HG03097 (cell line): ENCODE data around the gene ADK.
"Not testable (repeated sequence)": the region's sequence is repeated elsewhere in the genome, so short reads cannot be mapped to it uniquely, and the experiment has no call there.

Source experiments
- ATAC-seq: cut with Tn5 transposase; IDR thresholded peaks from one replicate; pipeline ENCODE4 v1.9.1; 2021; ENCODE audit not compliant: unreplicated experiment, low FRiP score

ADK gene

DNA sequence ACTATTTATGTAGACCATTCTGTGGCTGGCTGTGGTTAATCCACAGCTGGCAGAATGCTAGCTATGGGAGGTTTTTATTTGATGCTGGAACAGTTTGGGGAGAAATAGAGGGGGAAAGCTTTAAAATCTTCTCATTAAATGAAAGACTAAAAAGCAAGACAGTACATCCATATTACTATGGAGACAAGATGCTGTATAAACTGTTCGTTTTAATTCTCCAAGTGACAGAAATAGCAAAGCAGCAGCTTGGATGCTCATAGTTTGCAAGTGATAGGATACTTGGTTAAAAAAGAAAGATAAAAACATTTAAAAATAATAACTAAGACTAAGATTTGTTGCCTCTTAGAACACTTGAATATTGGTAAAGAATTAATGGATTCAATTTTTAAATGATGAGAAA lies 370.5 kb downstream of the ADK start:
- ATAC-seq = no peak

DNA sequence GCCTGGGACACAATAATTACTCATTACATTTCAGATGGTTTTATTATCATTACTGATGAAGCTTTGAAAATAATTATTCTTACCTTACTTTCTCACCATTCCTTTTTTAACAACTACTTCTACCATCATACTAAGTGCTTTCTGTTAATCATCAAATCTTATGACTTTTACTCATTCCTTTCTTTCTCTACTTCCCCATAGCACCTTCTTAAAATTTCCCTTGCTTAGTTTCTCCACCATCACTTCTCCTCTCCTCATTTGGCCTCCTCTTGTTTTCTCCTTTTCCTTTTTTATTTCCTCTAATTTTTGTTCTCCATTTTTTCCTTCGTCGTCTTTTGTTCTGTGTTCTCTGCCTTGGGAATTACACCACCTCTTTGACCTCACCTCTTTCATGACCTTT lies 372.2 kb downstream of the ADK start:
- no peak for ATAC-seq

DNA sequence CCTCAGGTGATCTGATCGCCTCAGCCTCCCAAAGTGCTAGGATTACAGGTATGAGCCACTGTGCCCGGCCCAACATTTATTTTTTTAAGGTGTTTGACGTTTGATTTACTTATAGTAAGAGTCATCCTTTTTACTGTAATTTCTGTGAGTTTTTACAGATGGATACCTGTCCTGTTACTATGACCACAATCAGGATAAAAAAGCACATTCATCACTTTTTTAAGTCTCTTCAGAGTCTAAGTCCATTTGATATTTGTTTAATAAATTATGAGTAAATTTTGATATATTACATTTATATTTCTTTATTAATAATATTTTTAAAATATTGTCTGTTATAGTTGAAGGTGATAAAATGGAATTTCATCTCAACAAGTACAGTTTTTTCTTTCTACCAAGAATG lies 374.9 kb downstream of the ADK start:
- ATAC-seq = no peak

DNA sequence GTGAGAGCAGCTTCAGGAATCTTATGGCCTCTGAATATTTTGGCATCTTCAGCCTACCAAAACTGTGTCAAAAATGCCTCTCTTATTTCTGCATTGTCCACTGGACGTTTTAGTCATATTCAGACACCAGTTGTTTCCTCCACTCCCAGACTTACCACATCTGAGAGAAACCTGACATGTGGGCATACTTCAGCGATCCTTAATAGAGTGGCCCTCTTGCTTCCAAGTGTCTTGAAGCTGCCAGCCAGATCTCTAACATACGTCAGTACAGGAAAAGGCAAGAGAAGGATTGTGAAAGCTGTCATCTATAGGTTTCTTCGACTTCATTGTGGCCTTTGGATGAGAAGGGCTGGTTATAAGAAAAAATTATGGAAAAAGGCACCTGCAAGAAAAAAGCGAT lies 376.6 kb downstream of the ADK start:
- not testable (repeated sequence) for ATAC-seq

DNA sequence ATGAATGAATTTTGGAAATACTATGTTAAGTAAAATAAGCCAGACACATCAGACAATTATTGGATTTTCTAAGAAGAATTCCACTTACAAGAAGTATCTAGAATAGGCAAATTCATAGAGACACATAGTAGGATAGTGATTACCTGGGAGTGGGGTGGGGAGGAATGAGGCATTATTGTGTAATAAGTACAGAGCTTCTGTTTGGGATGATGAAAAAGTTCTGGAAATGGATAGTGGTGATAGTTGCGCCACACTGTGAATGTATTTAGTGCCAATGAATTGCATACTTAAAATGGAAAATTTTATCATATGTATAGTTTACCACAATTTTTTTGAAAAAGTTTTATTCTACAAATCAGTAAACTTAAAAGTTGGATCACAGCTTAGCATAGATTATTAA lies 378.2 kb downstream of the ADK start:
- no peak for ATAC-seq

DNA sequence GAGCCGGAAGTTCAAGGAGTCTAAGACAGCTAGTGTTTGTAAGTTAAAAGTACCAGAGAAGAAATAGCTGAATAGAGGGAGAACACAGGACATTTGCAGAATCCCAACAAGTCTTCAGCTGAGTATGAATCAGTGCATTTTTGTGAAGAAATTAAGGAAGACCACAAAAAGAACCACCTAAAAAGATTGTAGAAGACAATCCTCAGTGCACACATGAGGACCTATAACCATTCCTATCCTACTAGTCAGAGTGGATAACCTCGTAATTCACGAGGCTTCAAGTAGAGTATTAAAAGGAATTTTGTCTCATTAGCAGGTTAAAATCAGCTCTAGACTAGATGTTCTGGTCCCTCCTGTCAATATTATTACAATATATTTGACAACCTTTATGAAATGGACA lies 380.0 kb downstream of the ADK start:
- no peak for ATAC-seq

DNA sequence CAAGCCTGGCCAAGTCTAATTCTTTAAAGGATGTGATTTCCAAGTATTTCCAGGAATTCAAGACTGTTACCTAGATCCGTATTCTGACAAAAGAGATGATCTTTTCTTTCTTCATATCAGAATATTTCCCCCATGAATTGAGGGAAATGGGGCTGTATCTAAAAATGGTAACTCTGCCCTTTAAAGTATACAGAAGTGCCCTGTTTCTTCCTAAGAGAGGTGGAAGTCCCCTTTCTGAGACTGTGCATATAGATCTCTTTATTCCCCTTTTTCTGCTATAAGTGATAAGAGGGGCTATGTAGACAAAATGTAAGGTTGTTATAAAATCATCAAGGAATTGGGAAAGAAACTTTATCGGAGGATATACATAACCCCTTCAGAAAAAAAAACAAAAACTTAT lies 388.3 kb downstream of the ADK start:
- no peak for ATAC-seq

DNA sequence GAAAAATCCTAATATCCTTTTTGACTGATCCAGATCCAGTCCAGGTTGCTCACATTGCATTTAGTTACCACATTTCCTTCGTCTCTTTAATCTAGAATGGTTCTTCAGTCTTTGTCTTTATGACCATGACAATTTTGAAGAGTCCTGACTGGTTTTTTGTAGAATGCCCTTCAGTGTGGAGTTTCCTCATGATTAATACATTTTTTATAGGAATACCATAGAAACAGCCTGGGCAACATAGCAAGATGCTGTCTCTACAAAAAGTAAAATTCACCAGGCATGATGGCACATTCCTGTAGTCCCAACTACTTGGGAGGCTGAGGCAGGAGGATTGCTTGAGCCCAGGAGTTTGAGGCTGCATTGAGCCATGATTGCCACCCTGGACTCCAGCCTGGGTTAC lies 390.4 kb downstream of the ADK start:
- no peak for ATAC-seq

DNA sequence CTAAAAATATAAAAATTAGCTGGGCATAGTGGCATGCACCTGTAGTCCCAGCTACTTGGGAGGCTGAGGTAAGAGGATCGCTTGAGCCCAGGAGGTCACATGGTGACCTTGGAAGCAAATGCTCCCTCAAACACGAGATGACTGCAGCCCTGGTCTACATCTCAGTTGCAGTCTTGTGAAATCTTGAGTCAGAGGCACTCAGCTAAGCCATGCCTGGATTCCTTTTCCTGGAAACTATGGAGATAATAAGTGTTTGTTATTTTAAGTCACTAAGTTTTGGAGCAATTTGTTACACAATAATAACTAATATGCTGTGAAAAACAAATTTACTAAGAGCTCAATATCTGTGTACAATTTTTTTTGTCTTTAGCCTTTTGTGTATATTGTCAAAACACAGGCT lies 391.1 kb downstream of the ADK start:
- no peak for ATAC-seq

DNA sequence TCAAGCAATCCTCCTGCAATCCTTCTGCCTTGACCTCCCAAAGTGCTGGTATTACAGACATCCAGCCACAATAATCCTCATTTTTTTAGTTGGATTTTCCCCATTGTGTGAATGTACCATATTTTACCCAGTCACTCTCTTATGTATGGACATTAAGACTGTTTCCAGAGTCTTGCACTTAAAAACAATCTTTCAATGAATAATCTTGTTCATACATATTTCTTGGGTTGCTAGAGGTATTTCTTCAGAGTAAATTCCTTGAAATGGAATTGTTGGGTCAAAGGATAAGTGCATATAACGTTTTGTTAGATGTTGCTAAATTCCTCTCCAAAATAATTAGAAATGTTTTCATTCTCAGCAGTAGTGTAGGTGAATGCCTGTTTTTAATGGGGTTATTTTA lies 392.3 kb downstream of the ADK start:
- no peak for ATAC-seq

DNA sequence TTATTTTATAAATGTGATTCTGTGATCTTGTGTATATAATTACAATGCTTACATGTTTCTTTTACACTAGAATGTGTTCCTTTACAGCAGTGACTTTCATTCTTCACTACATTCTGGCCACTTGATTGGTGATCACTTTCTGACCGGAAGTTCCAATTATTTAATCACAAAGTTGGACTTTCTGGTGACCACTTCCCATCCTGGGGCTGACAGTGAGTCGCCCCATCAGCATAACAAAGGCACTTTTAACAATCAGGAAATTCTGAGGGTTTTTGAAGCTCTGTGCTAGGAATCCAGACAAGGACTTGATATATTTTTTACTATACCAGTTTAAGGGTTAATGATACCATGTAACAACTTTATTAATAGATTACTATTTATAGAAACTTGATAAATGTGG lies 393.1 kb downstream of the ADK start:
- ATAC-seq = no peak

DNA sequence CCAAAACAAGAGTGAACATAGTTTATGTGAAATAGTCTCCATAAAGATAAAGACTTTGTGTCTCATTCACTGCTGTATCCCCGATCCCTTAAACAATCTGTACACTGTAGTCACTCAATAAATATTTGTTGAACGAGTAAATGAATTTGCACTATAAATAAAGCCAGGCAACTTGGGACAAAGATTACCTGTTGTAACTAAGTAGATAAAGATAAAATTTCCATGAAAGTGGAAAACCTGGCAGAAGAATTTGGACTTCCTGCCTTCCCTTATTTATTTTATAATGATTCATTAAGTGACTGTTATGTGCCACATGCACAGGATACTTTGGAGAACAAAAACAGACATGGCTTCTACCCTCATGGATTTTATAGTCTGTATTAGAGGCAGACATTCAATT lies 397.7 kb downstream of the ADK start:
- no peak for ATAC-seq

DNA sequence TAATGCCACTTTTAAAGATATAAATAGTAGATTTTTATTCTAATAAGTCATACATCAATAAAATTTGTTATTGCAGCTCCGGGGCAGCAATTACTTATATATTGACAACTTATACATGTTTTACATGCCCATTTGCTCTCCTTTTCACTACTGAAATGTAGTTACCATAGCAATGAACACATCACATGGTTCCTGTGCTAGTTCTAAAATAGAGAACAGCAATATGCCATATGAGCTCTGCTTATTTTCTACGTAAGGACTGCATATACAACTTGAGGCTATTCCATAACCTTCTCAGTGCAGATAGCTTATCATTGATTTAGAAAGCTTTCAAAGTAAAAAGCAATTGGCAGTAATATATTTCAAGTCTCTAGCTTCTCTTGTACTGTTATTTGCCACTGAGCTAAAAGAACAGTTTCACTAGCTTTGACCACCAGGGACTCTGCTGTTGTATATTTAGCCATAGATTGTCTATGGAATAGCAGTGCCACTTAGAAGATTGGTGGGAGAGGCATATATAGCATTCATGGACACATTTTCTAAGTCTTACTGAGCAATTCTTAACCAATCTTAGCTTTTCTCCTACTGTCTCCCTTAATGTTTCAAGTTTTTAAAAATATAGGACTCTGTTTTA lies 405.2 kb downstream of the ADK start:
- no peak for ATAC-seq

DNA sequence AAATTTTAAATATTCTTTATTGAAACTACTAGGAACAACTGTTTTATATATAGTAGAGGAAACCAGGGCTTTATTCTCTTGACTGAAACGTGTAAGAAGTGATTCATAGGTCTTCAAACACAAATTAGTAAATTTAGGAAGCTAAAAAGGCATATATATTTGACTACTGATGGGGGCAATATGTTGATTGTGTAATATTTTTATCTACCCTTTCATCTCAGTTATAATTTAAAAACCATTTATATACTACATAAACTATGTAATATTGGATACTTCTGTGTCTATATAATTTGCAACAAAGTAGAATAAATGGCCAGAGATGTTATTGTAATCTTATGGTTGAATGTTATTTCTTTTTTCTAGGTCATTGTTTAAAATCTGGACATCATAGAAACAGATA lies 406.1 kb downstream of the ADK start:
- ATAC-seq = no peak

DNA sequence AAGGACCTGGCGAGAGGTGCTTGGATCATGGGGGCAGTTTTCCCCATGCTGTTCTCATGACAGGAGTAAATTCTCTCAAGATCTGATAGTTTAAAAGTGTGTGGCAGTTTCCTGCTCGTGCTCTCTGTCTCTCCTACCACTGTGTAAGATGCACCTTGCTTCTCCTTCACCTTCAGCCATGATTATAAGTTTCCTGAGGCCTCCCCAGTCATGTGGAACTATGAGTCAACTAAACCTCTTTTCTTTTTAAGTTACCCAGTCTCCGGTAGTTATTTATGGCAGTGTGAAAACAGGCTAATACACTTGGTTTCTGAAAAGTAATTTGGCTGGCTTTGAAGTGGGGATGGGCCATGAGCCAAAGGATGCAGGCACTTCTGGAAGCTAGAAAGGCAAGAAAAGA lies 407.4 kb downstream of the ADK start:
- ATAC-seq = no peak

DNA sequence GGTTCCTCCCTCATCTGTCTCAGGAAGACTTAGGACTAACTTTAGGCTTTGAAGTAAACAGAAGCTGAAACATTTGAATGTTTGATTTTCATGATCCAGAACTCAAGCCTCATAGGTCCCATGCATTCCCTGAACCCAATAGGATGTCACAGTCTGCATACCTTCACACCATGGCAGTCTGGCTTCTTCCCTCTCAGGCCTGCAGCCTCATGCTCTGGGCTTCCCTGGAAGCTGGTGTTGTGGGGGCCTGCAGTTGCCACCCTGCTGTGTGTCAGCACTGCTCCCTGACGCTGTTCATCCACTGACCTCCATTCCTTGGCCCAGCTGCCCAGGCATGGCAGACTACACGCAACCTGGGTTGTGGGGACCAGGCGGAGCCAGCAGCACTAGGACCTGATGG lies 407.9 kb downstream of the ADK start:
- ATAC-seq = no peak

DNA sequence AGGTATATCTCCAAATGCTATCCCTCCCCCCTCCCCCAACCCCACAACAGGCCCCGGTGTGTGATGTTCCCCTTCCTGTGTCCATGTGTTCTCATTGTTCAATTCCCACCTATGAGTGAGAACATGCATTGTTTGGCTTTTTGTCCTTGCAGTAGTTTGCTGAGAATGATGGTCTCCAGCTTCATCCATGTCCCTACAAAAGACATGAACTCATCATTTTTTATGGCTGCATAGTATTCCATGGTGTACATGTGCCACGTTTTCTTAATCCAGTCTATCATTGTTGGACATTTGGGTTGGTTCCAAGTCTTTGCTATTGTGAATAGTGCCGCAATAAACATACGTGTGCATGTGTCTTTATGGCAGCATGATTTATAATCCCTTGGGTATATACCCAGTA lies 417.9 kb downstream of the ADK start:
- ATAC-seq = not testable (repeated sequence)

DNA sequence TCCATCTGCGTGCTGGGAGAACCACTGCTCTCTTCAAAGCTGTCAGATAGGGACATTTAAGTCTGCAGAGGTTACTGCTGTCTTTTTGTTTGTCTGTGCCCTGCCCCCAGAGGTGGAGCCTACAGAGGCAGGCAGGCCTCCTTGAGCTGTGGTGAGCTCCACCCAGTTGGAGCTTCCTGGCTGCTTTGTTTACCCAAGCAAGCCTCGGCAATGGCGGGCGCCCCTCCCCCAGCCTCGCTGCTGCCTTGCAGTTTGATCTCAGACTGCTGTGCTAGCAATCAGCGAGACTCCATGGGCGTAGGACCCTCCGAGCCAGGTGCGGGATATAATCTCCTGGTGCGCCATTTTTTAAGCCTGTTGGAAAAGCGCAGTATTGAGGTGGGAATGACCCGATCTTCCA lies 422.5 kb downstream of the ADK start:
- ATAC-seq = not testable (repeated sequence)

DNA sequence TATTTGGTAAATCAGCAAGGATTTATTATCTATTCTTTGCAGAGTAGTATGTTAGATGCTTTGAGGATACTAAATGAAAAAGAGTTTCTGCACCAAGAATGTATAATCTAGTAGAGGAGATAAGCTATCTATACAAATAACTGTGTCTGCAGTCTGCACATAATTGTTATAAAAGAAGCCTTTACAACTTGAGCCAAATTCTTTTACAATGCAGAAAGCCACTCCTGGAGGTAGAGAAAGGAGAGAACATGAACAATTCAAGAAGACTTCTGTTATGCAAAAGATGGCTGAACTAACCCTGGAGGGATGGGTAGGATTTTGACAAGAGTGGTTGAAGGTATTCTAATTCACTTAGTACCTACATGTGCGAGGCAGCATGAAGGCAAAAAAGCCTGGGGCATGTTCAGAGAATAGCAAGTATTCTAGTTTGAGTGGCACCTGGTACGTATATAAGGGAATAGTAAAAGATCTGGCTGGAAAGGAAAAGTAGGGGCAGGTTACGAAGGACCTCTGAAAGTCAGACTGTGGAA lies 424.2 kb downstream of the ADK start:
- no peak for ATAC-seq

DNA sequence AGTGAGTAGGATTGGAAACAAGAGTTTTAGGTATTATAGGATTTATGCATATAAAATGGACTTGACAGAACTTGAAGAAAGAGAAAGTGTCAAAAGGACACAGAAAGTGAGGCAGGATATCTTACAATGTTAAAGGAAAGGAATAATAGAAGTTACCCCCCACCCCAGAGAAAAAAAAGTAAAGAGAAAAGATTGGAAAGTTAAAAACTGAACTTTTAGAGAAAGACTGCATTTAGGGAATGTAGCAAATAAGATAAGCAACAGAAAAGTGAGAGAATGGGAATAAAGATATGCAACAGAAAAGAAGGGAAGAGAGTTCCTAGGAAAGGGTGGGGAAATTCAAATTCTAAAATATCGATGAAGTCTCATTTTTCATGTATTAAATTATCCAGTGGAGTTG lies 424.9 kb downstream of the ADK start:
- no peak for ATAC-seq

DNA sequence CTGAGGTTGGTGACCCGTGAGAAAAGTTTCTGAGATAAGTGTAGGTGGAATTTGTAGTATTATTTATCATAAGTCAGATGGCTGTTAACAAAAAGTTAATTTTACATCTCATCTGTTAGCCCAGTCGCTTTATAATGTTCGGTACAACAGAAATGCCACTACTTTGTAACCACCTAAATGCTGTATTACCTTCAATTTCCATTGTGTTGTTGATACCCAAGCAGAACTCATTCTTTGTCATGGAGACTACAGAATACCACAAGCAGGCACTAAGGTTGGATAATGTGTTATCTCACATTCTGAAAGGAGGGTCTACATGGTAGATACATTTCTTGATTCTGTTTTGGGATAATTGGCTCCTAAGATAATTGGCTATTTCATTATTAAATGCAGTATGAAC lies 425.6 kb downstream of the ADK start:
- ATAC-seq = no peak

DNA sequence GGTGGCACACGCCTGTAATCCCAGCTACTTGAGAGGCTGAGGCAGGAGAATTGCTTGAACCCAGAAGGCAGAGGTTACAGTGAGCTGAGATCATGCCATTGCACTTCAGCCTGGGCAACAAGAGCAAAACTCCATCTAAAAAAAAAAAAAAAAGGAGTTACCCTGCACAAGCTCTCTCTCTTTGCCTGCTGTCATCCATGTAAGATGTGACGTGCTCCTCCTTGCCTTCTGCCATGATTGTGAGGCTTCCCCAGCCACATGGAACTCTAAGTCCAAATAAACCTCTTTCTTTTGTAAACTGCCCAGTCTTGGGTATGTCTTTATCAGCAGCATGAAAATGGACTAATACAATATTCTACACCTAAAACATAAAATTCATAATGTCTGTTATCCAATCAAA lies 429.4 kb downstream of the ADK start:
- not testable (repeated sequence) for ATAC-seq

DNA sequence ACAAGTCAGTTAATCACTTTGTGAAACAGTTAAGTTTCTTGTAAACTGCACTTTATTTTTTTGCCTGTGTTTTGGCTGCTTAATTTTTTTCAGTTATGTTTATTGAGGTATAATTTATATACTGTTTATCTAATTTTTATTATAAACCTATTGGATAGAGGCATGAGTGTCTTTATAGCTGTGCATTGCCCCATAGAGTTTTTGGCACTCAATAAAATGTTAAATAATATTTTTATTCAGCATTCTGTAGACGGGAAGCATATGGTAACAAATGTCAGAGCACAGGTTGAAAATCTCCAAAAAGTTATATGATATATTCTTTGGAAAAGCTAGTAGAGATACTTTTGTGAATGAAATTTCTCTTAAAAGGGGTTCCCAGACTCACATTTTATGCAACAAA lies 431.5 kb downstream of the ADK start:
- no peak for ATAC-seq
